Measurements from ENCODE around the gene TAF6.
A peak's percentile ranks its signal among the peaks of the same experiment; 100 is the strongest.

TAF6 gene

GRCh38 chr7:100142461-100142860 lies 23.3 kb upstream of the TAF6 start:
- H2AFZ ChIP-seq (ENCODE audit: low read depth, low read length): no peak overlapping the region
- no peaks in the 10 kb centered on the region for H3K79me2 ChIP-seq (ENCODE audit: low read length)
- no peak overlapping the region for H3K9ac ChIP-seq (ENCODE audit: low read length)
- H3K9me3 ChIP-seq (ENCODE audit: insufficient read depth, low read length): no peaks in the 10 kb centered on the region
- TF ChIP-seq EZH2phosphoT487 (IDR thresholded peaks at IDR 0.05; ENCODE audit: low read depth): no peak
- TF ChIP-seq, protein P1, sequence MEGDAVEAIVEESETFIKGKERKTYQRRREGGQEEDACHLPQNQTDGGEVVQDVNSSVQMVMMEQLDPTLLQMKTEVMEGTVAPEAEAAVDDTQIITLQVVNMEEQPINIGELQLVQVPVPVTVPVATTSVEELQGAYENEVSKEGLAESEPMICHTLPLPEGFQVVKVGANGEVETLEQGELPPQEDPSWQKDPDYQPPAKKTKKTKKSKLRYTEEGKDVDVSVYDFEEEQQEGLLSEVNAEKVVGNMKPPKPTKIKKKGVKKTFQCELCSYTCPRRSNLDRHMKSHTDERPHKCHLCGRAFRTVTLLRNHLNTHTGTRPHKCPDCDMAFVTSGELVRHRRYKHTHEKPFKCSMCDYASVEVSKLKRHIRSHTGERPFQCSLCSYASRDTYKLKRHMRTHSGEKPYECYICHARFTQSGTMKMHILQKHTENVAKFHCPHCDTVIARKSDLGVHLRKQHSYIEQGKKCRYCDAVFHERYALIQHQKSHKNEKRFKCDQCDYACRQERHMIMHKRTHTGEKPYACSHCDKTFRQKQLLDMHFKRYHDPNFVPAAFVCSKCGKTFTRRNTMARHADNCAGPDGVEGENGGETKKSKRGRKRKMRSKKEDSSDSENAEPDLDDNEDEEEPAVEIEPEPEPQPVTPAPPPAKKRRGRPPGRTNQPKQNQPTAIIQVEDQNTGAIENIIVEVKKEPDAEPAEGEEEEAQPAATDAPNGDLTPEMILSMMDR (IDR thresholded peaks at IDR 0.05; ENCODE audit: low read depth, low read length): no peak
- 0 out of 2 replicates have a peak, but pooled peaks cover 8% of the 10 kb centered on the region for H3K4me1 ChIP-seq (ENCODE audit: low read length)
- no peaks in the 10 kb centered on the region for H4K20me1 ChIP-seq (ENCODE audit: insufficient read depth, low read length)
- no peaks in the 10 kb centered on the region for H3K36me3 ChIP-seq (replicated peaks; ENCODE audit: low read depth, low read length)
- peaks cover 2% of the 10 kb centered on the region; the same call in 1 of the 2 replicates for H3K27me3 ChIP-seq (ENCODE audit: low read depth, low read length)
- no peak overlapping the region for H3K27ac ChIP-seq (ENCODE audit: low read length)
- H3K4me2 ChIP-seq (ENCODE audit: low read length): no peak overlapping the region
- no peak overlapping the region for H3K4me3 ChIP-seq (ENCODE audit: low read length)

- Histone ChIP-seq H3K9ac (ENCODE audit: low read length) (no peak overlapping the region), H3K79me2 (ENCODE audit: low read length) (no peaks in the 10 kb centered on the region), H3K9me3 (ENCODE audit: insufficient read depth, low read length) (no peaks in the 10 kb centered on the region), H3K4me3 (ENCODE audit: low read length) (no peak overlapping the region), H3K36me3 (replicated peaks; ENCODE audit: low read depth, low read length) (no peaks in the 10 kb centered on the region), H3K4me2 (ENCODE audit: low read length) (no peak overlapping the region), H4K20me1 (ENCODE audit: insufficient read depth, low read length) (no peaks in the 10 kb centered on the region), H3K27me3 (ENCODE audit: low read depth, low read length) (peaks cover 2% of the 10 kb centered on the region; the same call in 1 of the 2 replicates), H3K27ac (ENCODE audit: low read length) (no peak overlapping the region), H3K4me1 (ENCODE audit: low read length) (0 out of 2 replicates have a peak, but pooled peaks cover 8% of the 10 kb centered on the region), H2AFZ (ENCODE audit: low read depth, low read length) (no peak overlapping the region)
- no peak for TF ChIP-seq EZH2phosphoT487 (IDR thresholded peaks at IDR 0.05; ENCODE audit: low read depth)
- TF ChIP-seq, protein P1 (IDR thresholded peaks at IDR 0.05; ENCODE audit: low read depth, low read length): no peak
These were observed 22.4 kb upstream of the TAF6 start for GRCh38 chr7:100141555-100141949.

DNA sequence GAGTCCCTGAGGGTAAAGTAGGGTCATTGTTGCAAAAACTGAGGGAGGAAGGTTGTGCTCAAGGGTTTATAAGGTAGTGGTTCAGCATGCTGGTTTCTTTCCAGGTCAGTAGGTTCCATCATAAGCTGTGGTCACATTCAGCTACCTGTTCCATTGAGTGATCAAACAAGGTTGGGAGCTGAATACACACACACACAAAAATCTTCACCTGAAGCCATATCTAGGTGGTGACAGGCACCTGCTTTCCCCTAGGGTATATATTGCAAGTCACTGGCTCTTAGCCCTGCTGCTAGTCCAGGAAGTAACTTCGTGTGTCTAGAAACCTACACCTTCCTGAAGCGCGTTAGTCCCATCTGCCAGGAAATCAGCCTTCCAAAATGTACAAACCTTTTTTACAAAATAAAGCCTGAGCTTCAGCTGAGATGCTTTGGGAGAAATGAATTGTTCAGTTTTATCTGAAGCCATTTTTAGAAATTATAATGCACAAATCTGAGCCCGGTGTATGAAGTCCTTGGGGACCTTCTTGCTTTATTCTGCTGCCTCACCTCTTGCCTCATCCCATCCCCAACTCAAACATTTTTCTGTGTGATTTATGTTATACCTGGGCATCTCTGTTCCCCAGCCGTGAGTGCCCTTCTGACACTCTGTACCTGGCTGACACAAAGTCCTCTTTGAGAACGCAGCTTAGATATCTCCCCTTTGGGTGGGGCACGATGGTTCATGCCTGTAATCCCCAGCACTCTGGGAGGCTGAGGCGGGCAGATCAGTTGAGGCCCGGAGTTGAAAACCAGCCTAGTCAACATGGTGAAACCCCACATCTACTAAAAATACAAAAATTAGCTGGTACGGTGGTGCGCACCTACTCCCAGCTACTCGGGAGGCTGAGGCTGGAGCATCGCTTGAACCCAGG lies 18.9 kb upstream of the TAF6 start:
- peak overlapping the region; percentile 22; the same call in 1 of the 2 replicates for H3K4me2 ChIP-seq (ENCODE audit: low read length)

More for the DNA sequence above, 18.9 kb upstream of the TAF6 start:
- 0 out of 2 replicates have a peak, but pooled peaks cover 8% of the 10 kb centered on the region for H3K4me1 ChIP-seq (ENCODE audit: low read length)
- peaks cover 2% of the 10 kb centered on the region; the same call in 1 of the 2 replicates for H3K27me3 ChIP-seq (ENCODE audit: low read depth, low read length)
- 0 out of 2 replicates have a peak overlapping the region, but pooled peaks have one; percentile 29 for H2AFZ ChIP-seq (ENCODE audit: low read depth, low read length)
- H3K36me3 ChIP-seq (replicated peaks; ENCODE audit: low read depth, low read length): no peaks in the 10 kb centered on the region
- TF ChIP-seq EZH2phosphoT487 (IDR thresholded peaks at IDR 0.05; ENCODE audit: low read depth): no peak
- TF ChIP-seq, protein P1 (IDR thresholded peaks at IDR 0.05; ENCODE audit: low read depth, low read length): no peak
- H3K9ac ChIP-seq (ENCODE audit: low read length): no peak overlapping the region
- H3K27ac ChIP-seq (ENCODE audit: low read length): no peak overlapping the region
- no peaks in the 10 kb centered on the region for H4K20me1 ChIP-seq (ENCODE audit: insufficient read depth, low read length)
- no peaks in the 10 kb centered on the region for H3K9me3 ChIP-seq (ENCODE audit: insufficient read depth, low read length)
- no peak overlapping the region for H3K4me3 ChIP-seq (ENCODE audit: low read length)
- H3K79me2 ChIP-seq (ENCODE audit: low read length): no peaks in the 10 kb centered on the region

All from OCI-LY3 (cell line).